ENCODE data around the gene EPHX1.

Gene EPHX1

DNA sequence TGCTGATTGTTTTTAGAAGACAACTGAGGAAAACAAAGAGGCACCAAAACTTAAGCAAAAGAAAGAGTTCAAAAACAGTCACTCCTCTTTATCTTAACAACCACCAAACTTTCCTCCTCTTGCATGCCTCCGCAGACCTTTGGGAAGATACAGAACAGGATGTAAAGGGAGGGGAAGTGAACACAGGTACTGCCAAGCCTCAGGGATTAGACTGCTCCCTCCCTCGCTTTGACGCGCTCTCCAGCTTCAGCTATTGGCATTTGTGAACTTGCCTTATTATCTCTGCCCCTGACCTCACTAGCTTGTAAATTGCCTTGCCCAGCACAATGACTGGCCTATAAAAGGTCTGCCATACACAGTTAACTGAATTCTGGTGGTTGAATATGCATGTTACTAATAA, 37.1 kb upstream of the EPHX1 start:
- Histone ChIP-seq H3K27ac (peak overlapping the region in 1 of 2 donors; percentile 14), H3K36me3 (no peaks in the 10 kb centered on the region), H3K4me1 (peaks cover 0 to 53% (median 18%) of the 10 kb centered on the region in 4 donors), H3K9me3 (no peaks in the 10 kb centered on the region), H3K27me3 (no peaks in the 10 kb centered on the region), H3K4me3 (no peak overlapping the region)
- intact Hi-C loops (cut with DNase I; ENCODE audit: low total_unique reads): no loop called here
- TF ChIP-seq, protein P1, sequence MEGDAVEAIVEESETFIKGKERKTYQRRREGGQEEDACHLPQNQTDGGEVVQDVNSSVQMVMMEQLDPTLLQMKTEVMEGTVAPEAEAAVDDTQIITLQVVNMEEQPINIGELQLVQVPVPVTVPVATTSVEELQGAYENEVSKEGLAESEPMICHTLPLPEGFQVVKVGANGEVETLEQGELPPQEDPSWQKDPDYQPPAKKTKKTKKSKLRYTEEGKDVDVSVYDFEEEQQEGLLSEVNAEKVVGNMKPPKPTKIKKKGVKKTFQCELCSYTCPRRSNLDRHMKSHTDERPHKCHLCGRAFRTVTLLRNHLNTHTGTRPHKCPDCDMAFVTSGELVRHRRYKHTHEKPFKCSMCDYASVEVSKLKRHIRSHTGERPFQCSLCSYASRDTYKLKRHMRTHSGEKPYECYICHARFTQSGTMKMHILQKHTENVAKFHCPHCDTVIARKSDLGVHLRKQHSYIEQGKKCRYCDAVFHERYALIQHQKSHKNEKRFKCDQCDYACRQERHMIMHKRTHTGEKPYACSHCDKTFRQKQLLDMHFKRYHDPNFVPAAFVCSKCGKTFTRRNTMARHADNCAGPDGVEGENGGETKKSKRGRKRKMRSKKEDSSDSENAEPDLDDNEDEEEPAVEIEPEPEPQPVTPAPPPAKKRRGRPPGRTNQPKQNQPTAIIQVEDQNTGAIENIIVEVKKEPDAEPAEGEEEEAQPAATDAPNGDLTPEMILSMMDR (IDR thresholded peaks at IDR 0.05): no peak
- DNase-seq: no peak

DNA sequence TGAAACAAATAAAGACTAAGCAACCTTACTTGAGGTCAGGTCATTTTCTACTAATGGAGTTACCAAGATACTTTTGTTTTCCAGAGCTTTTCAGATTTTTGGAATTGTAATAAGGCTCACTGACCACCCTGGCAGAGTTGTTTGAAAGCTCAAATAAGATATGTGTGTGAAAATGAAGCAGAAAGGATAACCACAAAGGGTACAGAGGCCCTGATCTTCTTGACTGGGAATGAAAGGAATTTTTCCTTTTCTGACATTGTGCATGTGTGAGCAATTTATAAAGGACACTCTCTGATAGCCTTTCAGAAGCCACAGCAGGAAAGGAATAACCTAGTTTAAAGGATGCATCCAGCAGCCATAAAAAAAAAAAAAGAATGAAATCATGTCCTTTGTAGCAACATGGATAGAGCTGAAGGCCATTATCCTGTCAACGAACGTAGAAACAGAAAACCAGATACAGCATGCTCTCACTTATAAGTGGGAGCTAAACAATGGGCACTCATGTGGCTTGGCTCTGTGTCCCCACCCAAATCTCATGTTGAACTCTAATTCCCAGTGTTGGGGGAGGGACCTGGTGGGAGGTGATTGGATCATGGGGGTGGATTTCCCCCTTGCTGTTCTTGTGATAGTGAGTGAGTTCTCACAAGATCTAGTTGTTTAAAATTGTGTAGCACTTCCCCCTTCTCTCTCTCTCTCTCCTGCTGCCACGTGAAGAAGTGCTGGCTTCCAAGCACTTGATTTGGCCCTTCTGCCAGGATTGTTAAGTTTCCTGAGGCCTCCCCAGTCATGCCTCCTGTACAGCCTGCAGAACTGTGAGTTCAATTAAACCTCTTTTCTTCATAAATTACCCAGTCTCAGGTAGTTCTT, 35.4 kb upstream of the EPHX1 start:
- no peak for DNase-seq
- Histone ChIP-seq H3K36me3 (no peaks in the 10 kb centered on the region), H3K4me3 (no peak overlapping the region), H3K4me1 (peaks cover 0 to 47% (median 22%) of the 10 kb centered on the region in 4 donors), H3K27ac (no peak overlapping the region), H3K27me3 (no peaks in the 10 kb centered on the region), H3K9me3 (no peaks in the 10 kb centered on the region)
- intact Hi-C loops (cut with DNase I; ENCODE audit: low total_unique reads): loop anchor here (2.0 to 5.0 kb wide), 3 partner anchors 73 to 300 kb away; no protein-coding TSS in a partner anchor
- TF ChIP-seq, protein P1 (IDR thresholded peaks at IDR 0.05): no peak

DNA sequence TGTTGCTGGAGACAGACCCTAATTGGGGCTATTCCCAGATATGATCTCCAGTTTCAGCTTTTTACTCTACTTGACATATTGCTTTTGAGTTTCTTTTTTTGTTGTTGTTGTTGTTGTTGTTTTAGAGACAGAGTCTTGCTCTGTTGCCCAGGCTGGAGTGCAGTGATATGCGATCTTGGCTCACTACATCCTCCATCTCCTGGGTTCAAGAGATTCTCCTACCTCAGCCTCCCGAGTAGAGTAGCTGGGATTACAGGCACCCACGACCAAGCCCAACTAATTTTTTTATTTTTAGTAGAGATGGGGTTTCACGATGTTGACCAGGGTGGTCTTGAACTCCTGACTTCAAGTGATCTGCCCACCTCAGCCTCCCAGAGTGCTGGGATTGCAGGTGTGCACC, 33.6 kb upstream of the EPHX1 start:
- no peak for DNase-seq
- no peak overlapping the region for H3K4me3 ChIP-seq
- H3K27ac ChIP-seq: no peak overlapping the region
- no peaks in the 10 kb centered on the region for H3K27me3 ChIP-seq
- TF ChIP-seq, protein P1 (IDR thresholded peaks at IDR 0.05): no peak
- intact Hi-C loops (cut with DNase I; ENCODE audit: low total_unique reads): loop anchor here (2.0 to 5.0 kb wide), 3 partner anchors 35 to 136 kb away; partner anchors contain the start of gene EPHX1
- peaks cover 0 to 62% (median 39%) of the 10 kb centered on the region in 4 donors for H3K4me1 ChIP-seq
- no peaks in the 10 kb centered on the region for H3K9me3 ChIP-seq
- H3K36me3 ChIP-seq: no peaks in the 10 kb centered on the region

DNA sequence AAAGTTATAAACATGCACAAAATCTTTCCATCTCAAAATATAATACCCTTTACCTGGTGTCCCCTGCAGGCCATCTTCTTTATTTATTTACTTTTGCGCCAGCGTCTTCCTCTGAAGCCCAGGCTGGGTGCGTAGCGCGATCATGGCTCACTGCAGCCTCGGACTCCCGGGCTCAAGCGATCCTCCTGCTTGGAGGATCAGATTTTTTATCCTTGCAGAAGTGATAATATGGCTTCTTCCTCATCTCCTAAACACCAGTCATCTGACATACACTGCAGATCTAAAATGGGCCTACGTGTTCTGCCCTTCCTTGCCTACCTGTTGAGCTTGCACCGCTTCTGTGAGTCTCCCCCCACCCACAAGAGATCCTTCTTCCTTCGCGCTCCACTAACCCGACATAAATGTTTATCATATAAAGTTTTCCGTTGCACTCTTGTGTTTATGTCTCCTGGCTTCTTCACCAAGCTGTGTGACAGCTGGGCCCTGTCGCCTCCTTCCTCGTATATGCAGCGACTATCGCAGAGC, 32.8 kb upstream of the EPHX1 start:
- peaks cover 0 to 63% (median 38%) of the 10 kb centered on the region in 4 donors for H3K4me1 ChIP-seq
- H3K36me3 ChIP-seq: no peaks in the 10 kb centered on the region
- peak overlapping the region; percentile 92 to 97 for H3K27ac ChIP-seq
- no peaks in the 10 kb centered on the region for H3K27me3 ChIP-seq
- DNase-seq: peak in 1 of 2 donors; percentile 62
- H3K9me3 ChIP-seq: no peaks in the 10 kb centered on the region
- peak overlapping the region; percentile 86 to 89 for H3K4me3 ChIP-seq
- TF ChIP-seq, protein P1 (IDR thresholded peaks at IDR 0.05): no peak
- intact Hi-C loops (cut with DNase I; ENCODE audit: low total_unique reads): loop anchor here (2.0 to 5.0 kb wide), 3 partner anchors 34 to 135 kb away; partner anchors contain the start of gene EPHX1

DNA sequence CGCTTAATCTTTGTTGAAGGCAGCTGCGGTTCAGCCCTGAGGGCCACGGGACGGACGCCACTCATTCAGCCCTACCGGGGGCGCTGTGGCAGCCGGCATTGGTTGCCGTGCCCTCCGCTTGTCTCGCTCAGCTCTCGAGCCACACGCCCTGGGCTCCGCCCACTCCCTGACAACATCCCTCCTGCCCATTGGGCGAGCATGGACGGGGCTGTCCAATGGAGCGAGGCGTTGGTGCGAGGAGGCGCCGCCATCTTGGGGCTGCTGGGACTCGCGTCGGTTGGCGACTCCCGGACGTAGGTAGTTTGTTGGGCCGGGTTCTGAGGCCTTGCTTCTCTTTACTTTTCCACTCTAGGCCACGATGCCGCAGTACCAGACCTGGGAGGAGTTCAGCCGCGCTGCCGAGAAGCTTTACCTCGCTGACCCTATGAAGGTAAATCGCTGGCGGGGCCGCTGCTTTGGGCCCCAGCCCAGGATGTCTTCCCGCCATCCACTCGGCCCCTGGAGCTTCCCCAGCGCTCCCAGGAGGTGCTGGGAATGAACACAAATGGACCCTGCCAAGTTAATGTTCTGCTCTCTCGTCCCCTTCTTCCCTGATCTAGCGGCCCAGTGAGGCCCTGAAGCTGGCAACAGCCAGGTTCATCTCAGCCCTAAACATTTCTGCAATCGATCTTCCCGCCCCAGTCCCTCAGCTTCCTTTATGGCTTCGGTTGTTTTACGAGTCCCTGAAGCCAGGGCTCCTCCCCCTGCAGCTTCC, 32.2 kb upstream of the EPHX1 start, which contains the start of gene SRP9:
TSS of gene SRP9 (plus strand) at position 244 of the 754 bp plus-strand sequence. CDS start at position 359, 115 bp downstream.
- DNase-seq: peak; percentile 99

More for the DNA sequence above, 32.2 kb upstream of the EPHX1 start, which contains the start of gene SRP9:
- H3K27ac ChIP-seq: peak within 1 kb of the TSS; percentile 92 to 97
- no peaks in the 10 kb centered on the region for H3K9me3 ChIP-seq
- no peaks in the 10 kb centered on the region for H3K27me3 ChIP-seq
- no peaks in the 10 kb centered on the region for H3K36me3 ChIP-seq
- TF ChIP-seq, protein P1 (IDR thresholded peaks at IDR 0.05): peak; percentile 95
- H3K4me3 ChIP-seq: peak within 1 kb of the TSS; percentile 86 to 89
- H3K4me1 ChIP-seq: peaks cover 0 to 57% (median 38%) of the 10 kb centered on the region in 4 donors
- intact Hi-C loops (cut with DNase I; ENCODE audit: low total_unique reads): loop anchor here (2.0 to 5.0 kb wide), 3 partner anchors 33 to 135 kb away; partner anchors contain the start of gene EPHX1
